ENCODE results near the gene PHF19.

GRCh38 chr9:120878188-120879130 lies 1.5 kb upstream of the PHF19 start:
- no peak for TF ChIP-seq CTCF (IDR thresholded peaks at IDR 0.05; ENCODE audit: insufficient read depth, low read length, poor library complexity, severe bottlenecking)
- TF ChIP-seq EZH2phosphoT487 (conservative IDR thresholded peaks at IDR 0.05; ENCODE audit: low read length): no peak

All from SU-DHL-6 (cell line).